ENCODE measurements around the gene PRSS2.

Gene PRSS2

GRCh38 chr7:142787034-142787768, 16.4 kb downstream of the PRSS2 start:
- DNase-seq (ENCODE audit: low spot score) = no peak

GRCh38 chr7:142787783-142788182, 17.0 kb downstream of the PRSS2 start:
- no peak for DNase-seq (ENCODE audit: low spot score)

GRCh38 chr7:142788303-142789289, 17.8 kb downstream of the PRSS2 start:
- DNase-seq (ENCODE audit: low spot score) = no peak

- no peak for DNase-seq (ENCODE audit: low spot score)
These were observed 18.7 kb downstream of the PRSS2 start for GRCh38 chr7:142789441-142789840.

GRCh38 chr7:142790056-142790455, 19.3 kb downstream of the PRSS2 start:
- DNase-seq (ENCODE audit: low spot score) = no peak

GRCh38 chr7:142790555-142790954, 19.8 kb downstream of the PRSS2 start:
- peak; percentile 79 for DNase-seq (ENCODE audit: low spot score)

- no peak for DNase-seq (ENCODE audit: low spot score)
These were observed 20.7 kb downstream of the PRSS2 start for GRCh38 chr7:142791502-142791901.

GRCh38 chr7:142792129-142792528, 21.4 kb downstream of the PRSS2 start:
- DNase-seq (ENCODE audit: low spot score) = no peak

GRCh38 chr7:142792593-142792992, 21.8 kb downstream of the PRSS2 start:
- DNase-seq (ENCODE audit: low spot score) = no peak

GRCh38 chr7:142793156-142793555, 22.4 kb downstream of the PRSS2 start:
- no peak for DNase-seq (ENCODE audit: low spot score)

GRCh38 chr7:142795339-142795863, 24.6 kb downstream of the PRSS2 start:
- no peak for DNase-seq (ENCODE audit: low spot score)

- DNase-seq (ENCODE audit: low spot score) = no peak
These were observed 25.3 kb downstream of the PRSS2 start for GRCh38 chr7:142796001-142796500.

- no peak for DNase-seq (ENCODE audit: low spot score)
These were observed 26.0 kb downstream of the PRSS2 start for GRCh38 chr7:142796501-142797390.

- DNase-seq (ENCODE audit: low spot score) = no peak
These were observed 26.9 kb downstream of the PRSS2 start for GRCh38 chr7:142797391-142798377.

- DNase-seq (ENCODE audit: low spot score) = no peak
These were observed 28.0 kb downstream of the PRSS2 start for GRCh38 chr7:142798451-142799436.

GRCh38 chr7:142799437-142799835, 28.7 kb downstream of the PRSS2 start:
- no peak for DNase-seq (ENCODE audit: low spot score)

- DNase-seq (ENCODE audit: low spot score) = no peak
These were observed 29.3 kb downstream of the PRSS2 start for GRCh38 chr7:142800088-142800487.

GRCh38 chr7:142800699-142801260, 30.0 kb downstream of the PRSS2 start:
- DNase-seq (ENCODE audit: low spot score) = no peak
